Right renal pelvis (tissue), 4 donors: ENCODE results near the gene DNAH9. TPM values are rescaled to one million over a fixed set of nuclear protein-coding genes. Genes with fewer than 3 reads are reported as not detected.

Experiments used
- DNase-seq, 4 donors: peaks; one replicate each; pipeline ENCODE4 v3.0.0-alpha.2; 2013; ENCODE audit warnings: low read depth in 4 of 4, low spot score in 3 of 4, missing footprints in 1 of 4
- polyA plus RNA-seq, 4 donors: library from polyadenylated mRNA; unstranded; fragments of 120-200 nt; gene quantifications; one replicate each; pipeline ENCODE4 v1.2.1, GENCODE V29; 2013; ENCODE audit not compliant: insufficient read length in 4 of 4

The DNAH9 gene
- polyA plus RNA-seq, 4 donors: 4.6 to 12.0 (median 5.3) TPM

- DNase-seq: no peak
Observed at GRCh38 chr17:11738151-11738550, 139.9 kb downstream of the DNAH9 start.

DNA sequence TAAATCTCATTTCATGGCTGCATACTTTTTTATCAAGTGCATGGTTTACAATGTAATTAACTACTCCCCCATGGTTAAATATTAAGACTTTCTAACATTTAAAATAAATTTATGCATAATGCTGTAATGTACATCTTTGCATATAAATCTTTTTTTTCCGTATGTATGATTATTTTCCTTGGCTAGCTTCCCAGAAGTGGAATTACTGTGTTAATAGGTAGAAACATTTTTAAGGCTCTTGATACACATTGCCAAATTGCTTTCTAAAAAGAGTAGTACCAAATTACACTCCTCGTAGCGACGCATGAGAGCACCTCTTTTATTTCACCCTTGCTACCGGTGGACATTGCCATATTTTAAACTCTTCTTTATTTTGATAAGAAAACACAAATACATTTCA is 141.1 kb downstream of the DNAH9 start:
- no peak for DNase-seq

- DNase-seq: no peak
Observed at GRCh38 chr17:11739848-11740247, 141.6 kb downstream of the DNAH9 start.

DNA sequence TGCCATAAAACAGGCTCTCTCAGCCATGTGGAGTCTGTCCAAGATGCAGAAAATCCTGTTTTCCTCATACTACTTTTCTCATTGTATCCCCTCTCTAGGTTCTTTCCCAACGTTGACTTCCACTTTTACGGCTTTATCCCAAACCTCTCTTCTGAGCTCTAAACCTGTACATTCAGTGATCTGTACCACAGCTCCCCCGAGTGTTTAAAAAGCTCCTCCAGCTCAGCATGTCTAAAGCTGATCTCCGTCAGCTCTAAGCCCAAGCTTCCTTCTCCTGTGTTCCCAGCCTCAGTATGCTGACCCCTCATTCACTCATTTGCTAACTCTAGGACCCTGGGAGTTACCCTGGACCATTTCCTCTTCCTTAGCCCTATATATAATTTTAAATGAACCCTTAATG is 144.6 kb downstream of the DNAH9 start:
- no peak for DNase-seq

DNA sequence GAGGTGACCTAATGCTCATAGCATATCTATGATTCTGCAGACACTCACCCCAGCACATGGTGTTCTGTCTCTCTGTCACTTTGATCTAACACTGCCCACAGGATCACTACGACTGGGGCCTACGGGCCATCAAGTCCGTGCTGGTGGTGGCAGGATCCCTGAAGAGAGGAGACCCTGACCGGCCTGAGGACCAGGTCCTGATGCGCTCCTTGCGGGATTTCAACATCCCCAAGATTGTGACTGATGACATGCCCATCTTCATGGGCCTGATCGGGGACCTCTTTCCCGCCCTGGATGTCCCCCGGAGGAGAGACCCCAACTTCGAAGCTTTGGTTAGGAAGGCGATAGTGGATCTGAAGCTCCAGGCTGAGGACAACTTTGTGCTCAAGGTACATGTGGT is 146.4 kb downstream of the DNAH9 start:
- DNase-seq: no peak

DNA sequence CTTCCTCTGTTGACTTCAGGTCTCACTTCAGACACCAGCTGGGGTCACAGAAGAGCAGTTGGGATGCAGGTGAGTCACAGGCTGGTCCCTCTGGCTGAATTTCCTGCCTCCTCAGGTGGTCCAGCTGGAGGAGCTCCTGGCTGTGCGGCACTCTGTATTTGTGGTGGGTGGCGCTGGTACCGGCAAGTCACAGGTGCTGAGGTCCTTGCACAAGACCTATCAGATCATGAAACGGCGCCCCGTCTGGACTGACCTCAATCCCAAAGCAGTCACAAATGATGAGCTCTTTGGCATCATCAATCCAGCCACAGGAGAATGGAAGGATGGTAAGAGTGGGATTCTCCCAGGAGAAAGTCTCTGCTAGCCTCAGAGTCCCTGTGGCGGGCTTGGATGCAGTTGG is 149.2 kb downstream of the DNAH9 start:
- no peak for DNase-seq

- no peak for DNase-seq
Observed at GRCh38 chr17:11757815-11758214, 159.5 kb downstream of the DNAH9 start.

DNA sequence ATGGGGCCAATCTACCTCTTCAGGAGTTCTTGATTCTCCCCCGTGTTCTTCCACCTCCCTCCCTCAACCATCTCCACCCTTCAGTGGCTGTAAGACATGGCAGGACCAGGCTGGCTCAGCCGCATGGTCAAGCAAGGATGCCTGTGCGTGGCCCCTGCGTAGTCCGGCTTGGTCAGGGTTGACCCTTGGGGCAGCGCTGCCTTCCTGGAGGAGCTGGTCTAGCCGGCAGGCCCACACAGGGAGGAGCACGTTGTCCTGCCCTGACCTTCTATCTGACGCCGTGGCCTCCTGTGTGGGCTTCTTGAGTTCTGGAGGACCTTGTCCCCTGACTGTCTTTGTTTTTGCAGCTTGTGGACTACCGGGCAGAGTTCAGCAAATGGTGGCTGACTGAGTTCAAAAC is 169.8 kb downstream of the DNAH9 start:
- DNase-seq: no peak

DNA sequence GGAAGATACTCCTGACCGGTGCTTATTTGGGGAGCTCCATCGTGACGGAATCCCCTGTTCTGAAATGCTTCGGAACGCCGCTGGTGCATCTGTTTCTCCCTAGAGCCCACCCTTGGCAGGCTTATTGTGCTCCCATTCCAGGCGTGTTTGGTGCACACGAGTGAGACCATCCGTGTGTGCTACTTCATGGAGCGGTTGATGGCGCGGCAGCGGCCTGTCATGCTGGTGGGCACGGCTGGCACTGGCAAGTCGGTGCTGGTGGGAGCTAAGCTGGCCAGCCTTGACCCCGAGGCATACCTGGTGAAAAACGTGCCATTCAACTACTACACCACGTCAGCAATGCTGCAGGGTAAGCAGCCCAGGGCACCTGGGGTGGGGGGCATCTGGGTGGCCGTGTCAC is 170.7 kb downstream of the DNAH9 start:
- DNase-seq: no peak

GRCh38 chr17:11772031-11772430 is 173.8 kb downstream of the DNAH9 start:
- DNase-seq: no peak

DNA sequence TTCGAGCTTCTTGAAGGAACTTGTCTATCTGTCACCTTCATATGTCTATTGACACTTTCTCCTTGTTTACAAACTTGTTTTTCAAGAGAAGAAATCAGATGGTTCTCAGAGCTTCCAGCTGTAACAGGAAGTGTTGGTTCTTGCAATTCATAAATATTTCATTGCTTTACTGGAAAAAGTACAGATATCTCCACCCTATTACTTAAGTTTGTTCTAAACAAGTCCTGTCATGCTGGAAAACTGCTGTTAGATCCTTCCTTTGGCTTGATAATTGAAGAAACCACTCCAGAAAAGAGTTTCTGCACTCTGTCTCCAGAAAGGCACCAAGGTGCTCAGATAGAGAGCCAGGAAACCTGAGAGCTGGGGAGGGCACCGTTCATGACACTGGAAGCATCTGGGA is 181.6 kb downstream of the DNAH9 start:
- DNase-seq: no peak

DNA sequence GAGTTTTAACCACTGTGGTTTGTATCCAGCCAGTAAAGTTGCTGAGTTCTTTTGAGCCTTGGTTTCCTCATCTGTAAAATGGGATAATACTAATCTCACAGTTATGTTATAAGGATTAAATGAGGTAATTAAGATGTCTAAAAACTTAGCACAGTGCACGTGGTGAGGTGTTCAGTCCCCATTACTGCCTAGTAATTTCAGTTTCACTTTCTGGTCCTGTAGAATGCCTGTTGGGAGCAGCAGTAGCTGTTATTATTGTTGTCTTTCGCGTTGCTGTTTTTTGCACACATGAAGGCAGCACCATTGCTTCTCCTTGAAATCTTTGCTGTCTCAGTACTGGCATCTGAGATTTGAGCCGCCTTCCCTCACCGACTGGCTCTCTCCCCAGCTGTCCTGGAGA is 182.4 kb downstream of the DNAH9 start:
- no peak for DNase-seq

DNA sequence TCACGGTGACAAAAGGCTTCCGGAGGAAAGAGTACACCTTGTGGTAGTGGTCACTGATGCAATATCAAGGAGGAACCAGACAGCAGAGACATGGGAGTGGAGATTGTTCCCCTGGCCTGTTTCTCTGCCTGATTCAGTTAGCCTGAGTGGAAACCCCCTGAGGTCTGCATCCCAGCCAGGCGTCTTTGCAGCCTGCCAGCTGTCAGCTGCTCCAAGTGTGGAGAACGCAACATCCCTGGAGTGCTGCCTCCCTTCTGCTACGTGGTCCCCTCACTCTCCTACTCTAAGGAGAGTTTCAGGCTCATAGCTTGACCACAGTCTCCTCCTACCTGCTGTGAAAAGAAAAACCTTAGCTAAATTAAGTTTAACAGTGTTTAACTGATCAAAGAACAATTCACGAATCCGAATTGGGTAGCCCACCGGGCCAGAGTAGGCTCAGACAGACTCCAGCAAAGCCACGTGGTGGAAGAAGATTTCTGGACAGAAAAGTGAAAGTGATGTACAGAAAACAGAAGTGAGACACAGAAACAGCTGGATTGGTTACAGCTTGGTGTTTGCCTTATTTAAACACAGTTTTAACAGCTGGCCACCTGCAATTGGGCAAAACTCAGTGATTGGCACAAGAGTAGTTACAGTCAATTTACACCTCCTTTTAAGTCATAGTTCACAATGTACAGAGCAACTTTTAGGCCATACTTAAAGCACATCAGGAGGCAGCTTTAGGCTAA is 188.6 kb downstream of the DNAH9 start:
- no peak for DNase-seq

- DNase-seq: no peak
Observed at GRCh38 chr17:11795906-11796305, 197.6 kb downstream of the DNAH9 start.

- DNase-seq: no peak
Observed at GRCh38 chr17:11797803-11798202, 199.5 kb downstream of the DNAH9 start.

DNA sequence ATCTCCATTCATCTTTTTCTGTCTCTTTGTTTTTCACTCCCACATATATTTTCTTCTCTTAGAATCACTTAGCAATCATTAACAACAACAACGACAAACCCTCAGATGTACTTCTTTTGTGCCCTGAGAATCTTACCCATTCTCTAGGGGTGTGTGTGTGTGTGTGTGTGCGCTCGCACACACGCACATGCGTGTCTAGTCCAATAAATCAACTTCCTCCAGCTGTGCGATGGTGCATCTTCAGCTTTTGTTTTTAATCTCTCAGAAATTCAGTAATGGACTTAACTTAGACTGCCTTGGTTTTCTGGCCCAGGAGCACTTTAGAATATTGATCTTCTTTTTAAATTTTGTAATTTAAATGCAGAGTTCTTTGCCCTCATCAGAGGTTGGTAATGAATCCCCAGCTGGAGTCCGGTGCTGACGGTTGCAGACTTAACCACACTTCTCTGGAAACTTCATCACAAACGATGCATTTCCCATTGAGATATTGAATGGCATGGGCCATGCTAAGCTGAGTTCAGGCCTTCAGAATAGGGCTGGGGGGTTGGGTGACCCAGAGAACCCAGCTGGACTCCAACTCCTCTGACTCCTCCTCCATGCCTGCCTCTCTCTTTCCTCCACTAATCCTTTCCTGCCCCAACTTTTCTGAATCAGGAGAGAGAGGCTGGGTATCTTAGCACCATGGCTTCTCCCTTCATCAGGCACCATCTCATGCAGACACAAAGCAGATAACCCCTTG is 205.1 kb downstream of the DNAH9 start:
- no peak for DNase-seq

DNA sequence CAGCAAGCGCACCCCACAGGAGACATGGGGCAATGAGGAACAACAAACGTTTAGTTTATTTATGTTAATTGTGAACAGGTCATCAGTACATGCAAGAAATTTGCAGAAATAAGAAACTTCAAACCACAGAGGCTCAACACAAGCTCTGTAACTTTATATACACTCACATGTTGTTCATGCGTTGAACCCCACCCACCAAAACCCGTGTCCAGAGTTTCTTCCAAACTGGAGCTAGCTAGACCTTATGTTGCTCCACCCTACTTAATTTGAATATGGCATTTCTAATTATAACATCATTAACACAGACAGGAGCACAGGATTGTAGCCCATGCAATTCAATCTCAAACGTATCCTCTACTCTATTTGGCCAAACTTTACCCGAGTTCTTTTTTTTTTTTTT is 206.9 kb downstream of the DNAH9 start:
- DNase-seq: no peak

- no peak for DNase-seq
Observed at GRCh38 chr17:11805952-11806351, 207.7 kb downstream of the DNAH9 start.

DNA sequence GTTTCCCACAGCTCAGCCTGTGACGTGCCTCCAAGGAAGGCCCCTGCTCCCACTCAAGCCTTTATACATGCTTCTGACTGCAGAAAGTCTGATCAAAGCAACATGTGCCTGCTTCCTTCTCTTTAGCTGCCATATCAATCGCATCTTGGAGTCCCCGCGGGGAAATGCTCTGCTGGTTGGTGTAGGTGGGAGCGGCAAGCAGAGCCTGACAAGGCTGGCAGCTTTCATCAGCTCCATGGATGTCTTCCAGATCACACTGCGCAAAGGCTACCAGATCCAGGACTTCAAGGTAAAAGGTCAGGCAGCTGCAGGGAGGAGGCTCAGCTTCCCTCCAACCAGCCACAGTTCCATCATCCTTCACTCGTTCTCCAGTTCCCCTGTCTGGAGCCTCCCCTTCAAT is 209.3 kb downstream of the DNAH9 start:
- DNase-seq: no peak

DNA sequence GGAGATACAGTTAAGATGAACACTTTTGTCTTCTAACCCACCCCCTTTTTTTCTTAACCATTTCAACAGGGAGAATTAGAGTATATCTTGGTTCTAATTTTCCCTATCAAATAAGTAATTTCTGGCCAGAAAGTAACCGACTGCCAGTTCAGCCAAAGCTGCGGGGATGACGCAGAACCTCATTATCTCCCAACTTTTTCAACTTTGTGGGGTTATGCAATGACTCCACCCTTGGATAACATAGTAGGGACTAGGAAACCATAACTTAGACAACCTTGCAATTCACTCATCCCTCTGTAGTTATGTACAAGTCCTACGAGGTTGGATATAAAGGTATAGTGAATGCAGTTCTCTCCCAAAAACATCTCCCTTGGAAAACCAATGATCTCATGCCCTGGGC is 215.0 kb downstream of the DNAH9 start:
- DNase-seq: no peak

GRCh38 chr17:11813871-11814270 is 215.6 kb downstream of the DNAH9 start:
- no peak for DNase-seq

DNA sequence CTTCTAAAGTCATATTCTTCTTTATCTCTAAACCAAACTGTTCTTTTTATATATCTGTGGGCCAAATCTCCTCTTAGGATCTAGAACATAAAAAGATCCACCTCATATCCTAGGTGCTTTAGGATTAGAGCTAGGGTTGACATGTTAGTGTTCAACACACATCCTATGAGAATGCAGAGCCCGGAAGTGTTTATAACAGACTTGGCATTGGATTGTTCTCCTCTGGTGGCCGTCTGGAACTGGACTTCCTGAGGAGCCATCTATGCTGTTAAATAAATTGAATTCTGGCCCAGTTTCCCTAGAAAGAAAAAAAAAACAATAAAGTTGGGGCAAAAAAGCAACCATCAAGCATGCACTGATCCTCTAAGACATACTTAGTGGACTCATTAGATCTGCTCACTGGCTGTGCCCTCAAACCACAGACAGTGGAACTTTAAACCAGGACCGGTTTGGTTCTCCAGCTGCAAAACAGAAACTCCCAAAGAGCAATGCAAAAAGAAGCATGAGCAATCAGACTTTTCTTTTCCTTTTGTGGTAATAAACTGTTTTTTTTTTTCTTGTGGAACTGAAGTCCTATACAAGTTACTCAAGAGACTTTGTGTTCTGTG is 216.5 kb downstream of the DNAH9 start:
- no peak for DNase-seq
